ENCODE results near the gene WFDC11.

Gene WFDC11

DNA sequence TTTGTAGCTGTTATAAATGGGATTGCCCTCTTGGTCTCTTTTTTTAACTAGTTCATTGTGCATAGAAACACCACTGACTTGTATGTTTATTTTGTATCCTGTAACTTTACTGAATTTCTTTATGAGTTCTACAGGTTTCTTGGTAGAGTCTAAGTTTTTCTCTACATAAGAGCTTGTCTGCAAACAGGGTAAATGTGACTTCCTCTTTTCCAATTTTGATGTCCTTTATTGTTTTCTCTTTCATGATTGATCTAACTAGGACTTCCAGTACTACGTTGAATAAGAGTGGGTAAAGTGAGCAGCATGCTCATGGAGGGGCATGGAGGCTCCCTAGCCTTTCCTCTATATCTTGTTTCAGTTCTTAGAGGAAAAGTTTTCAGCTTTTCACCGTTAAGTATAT lies 43.5 kb downstream of the WFDC11 start:
- H3K4me2 ChIP-seq, result no peak overlapping the region
- peaks cover 14% of the 10 kb centered on the region for H3K9me3 ChIP-seq
- no peak overlapping the region for H3K9ac ChIP-seq
- TF ChIP-seq Cebpa-rat (IDR thresholded peaks at IDR 0.05), result no peak
- no peak overlapping the region for H3K27ac ChIP-seq
- no peaks in the 10 kb centered on the region for H4K20me1 ChIP-seq
- H3K36me3 ChIP-seq, result no peaks in the 10 kb centered on the region
- H3K4me1 ChIP-seq, result peaks cover 11% of the 10 kb centered on the region
- H3K27me3 ChIP-seq, result no peaks in the 10 kb centered on the region
- no peak overlapping the region for H3K4me3 ChIP-seq

DNA sequence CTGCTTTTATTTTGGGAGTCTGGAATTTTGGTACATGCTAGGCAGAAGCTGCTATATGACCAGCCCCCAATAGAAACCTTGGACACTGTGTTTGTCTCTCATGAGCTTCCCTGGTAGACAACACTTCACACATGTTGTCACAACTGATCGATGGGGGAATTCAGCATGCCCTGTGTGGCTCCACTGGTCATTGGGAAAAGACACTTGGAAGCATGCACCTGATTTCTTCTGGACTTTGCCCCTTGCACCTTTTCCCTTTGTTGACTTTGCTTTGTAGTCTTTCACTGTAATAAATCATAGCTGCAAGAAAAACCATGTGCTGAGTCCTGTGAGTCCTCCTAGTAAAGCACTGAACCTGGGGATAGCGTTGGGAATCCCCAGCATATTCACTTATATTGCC lies 48.4 kb downstream of the WFDC11 start:
- H3K9me3 ChIP-seq, result peaks cover 18% of the 10 kb centered on the region
- H3K27me3 ChIP-seq, result no peaks in the 10 kb centered on the region
- H3K4me1 ChIP-seq, result no peaks in the 10 kb centered on the region
- no peak for TF ChIP-seq Cebpa-rat (IDR thresholded peaks at IDR 0.05)
- no peak overlapping the region for H3K4me3 ChIP-seq
- no peak overlapping the region for H3K9ac ChIP-seq
- no peak overlapping the region for H3K27ac ChIP-seq
- no peaks in the 10 kb centered on the region for H4K20me1 ChIP-seq
- H3K36me3 ChIP-seq, result no peaks in the 10 kb centered on the region
- H3K4me2 ChIP-seq, result no peak overlapping the region

DNA sequence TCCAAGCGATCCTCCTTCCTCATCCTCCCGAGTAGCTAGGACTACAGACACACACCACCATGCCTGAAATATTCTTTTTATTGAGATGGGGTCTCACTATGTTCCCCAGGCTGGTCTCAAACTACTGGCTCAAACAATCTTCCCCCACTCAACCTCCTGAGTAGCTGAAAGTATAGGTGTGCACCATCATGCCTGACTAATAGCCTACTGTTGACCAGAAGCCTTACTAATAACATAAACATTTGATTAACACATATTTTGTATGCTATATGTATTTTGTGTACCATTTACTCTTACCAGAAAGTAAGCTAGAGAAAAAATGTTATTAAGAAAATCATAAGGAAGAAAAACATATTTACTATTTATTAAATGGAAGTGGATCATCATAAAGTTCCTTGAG lies 52.4 kb downstream of the WFDC11 start:
- no peak overlapping the region for H3K27ac ChIP-seq
- no peak overlapping the region for H3K9ac ChIP-seq
- TF ChIP-seq Cebpa-rat (IDR thresholded peaks at IDR 0.05), result no peak
- peaks cover 4% of the 10 kb centered on the region; the same call in 1 of the 2 replicates for H3K9me3 ChIP-seq
- no peak overlapping the region for H3K4me3 ChIP-seq
- no peaks in the 10 kb centered on the region for H4K20me1 ChIP-seq
- no peaks in the 10 kb centered on the region for H3K36me3 ChIP-seq
- H3K27me3 ChIP-seq, result no peaks in the 10 kb centered on the region
- no peak overlapping the region for H3K4me2 ChIP-seq
- no peaks in the 10 kb centered on the region for H3K4me1 ChIP-seq

DNA sequence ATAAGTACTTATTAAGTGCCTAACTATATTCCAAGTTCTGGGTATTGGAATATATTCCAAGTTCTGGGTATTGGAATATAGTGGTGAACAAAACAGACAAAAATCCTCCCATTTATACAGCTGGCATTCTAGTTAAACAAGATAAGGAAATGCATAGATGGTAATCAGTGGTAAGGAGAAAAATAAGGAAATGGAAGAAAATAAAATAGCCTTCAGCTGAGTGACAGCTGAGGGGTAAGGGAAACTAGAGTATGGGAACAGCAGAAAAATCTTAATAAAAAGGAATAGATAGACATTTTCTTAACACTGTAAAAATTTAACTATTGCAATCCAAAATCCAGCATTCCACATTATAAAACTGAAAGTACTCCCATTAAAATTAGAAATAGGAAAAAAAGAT lies 57.7 kb downstream of the WFDC11 start:
- Histone ChIP-seq H3K4me3 (no peak overlapping the region), H3K36me3 (0 out of 2 replicates have a peak, but pooled peaks cover 2% of the 10 kb centered on the region), H3K27me3 (no peaks in the 10 kb centered on the region), H3K4me2 (no peak overlapping the region), H3K9me3 (peaks cover 13% of the 10 kb centered on the region), H3K4me1 (peaks cover 6% of the 10 kb centered on the region), H3K9ac (no peak overlapping the region), H4K20me1 (no peaks in the 10 kb centered on the region), H3K27ac (no peak overlapping the region)
- TF ChIP-seq Cebpa-rat (IDR thresholded peaks at IDR 0.05), result no peak

DNA sequence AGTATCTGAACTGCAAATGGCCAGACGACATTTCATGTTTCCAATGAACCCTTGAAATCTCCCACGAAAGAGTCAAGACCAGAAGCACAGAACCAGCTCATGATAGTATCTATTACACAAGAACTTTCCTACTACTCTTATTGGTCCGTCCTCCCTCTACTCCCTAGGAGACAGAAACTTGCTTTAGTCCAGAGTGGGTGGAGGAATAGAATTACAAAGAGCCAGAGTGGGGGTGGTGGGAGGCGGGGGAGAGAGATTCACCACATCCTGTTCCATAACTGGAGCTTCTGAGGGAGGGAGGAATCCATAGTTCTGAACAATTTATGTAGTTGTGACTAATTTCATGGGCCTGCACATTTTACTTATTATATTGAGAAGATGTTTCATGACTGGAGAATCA lies 59.0 kb downstream of the WFDC11 start:
- H3K9ac ChIP-seq, result no peak overlapping the region
- no peaks in the 10 kb centered on the region for H3K27me3 ChIP-seq
- no peak overlapping the region for H3K27ac ChIP-seq
- peak overlapping the region; percentile 17 for H3K4me2 ChIP-seq
- peaks cover 14% of the 10 kb centered on the region for H3K4me1 ChIP-seq
- H4K20me1 ChIP-seq, result no peaks in the 10 kb centered on the region
- no peak for TF ChIP-seq Cebpa-rat (IDR thresholded peaks at IDR 0.05)
- H3K36me3 ChIP-seq, result peaks cover 8% of the 10 kb centered on the region; the same call in 1 of the 2 replicates
- H3K4me3 ChIP-seq, result no peak overlapping the region
- peaks cover 22% of the 10 kb centered on the region for H3K9me3 ChIP-seq

DNA sequence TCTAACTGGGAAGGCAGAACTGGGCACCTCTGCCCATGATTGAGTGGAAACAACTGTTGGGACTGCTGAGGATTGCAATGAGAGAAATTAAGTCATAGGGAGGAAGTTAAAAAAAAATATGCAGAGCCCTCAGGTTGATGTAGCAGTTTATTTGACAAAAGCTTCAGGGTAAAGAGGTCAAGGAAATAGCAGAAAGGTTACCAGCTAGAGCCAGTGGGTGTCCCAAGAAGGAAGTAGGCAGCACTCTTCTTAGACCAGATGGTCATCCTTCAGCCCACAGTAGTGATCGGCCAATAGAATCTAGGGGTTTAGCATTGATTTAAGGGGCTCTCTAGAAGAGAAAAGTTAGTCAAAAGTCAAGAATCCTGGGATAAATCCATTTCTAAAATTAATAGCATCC lies 62.2 kb downstream of the WFDC11 start:
- TF ChIP-seq Cebpa-rat (IDR thresholded peaks at IDR 0.05), result no peak
- H4K20me1 ChIP-seq, result no peaks in the 10 kb centered on the region
- H3K4me1 ChIP-seq, result peaks cover 15% of the 10 kb centered on the region
- H3K9me3 ChIP-seq, result peaks cover 31% of the 10 kb centered on the region
- no peak overlapping the region for H3K27ac ChIP-seq
- no peak overlapping the region for H3K4me3 ChIP-seq
- H3K4me2 ChIP-seq, result no peak overlapping the region
- no peaks in the 10 kb centered on the region for H3K27me3 ChIP-seq
- H3K36me3 ChIP-seq, result peaks cover 8% of the 10 kb centered on the region; the same call in 1 of the 2 replicates
- H3K9ac ChIP-seq, result no peak overlapping the region

Measured in BLaER1 (cell line).